HK-2 (cell line): ENCODE measurements around the gene SLC2A3.
"Not testable (repeated sequence)": the region's sequence is repeated elsewhere in the genome, so short reads cannot be mapped to it uniquely, and the experiment has no call there.

Experiments used
- DNase-seq: peaks from one replicate; pipeline ENCODE4 v3.0.0-alpha.2; 2018; ENCODE audit not compliant: unreplicated experiment

Gene SLC2A3

DNA sequence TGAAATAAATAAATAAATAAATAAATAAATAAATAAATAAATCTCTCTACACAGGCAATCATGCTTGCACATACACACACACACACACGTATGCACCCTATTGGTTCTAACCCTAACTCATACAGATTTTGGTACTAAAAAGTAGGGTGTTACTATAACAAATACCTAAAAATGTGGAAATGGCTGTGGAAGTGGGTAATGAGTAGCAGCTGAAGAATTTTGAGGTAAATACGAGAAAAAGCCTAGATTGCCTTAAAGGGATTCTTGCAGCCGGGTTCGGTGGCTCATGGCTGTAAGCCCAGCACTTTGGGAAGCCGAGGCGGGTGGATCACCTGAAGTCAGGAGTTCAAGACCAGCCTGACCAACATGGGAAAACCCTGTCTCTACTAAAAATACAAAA, 15.7 kb upstream of the SLC2A3 start:
- no peak for DNase-seq

DNA sequence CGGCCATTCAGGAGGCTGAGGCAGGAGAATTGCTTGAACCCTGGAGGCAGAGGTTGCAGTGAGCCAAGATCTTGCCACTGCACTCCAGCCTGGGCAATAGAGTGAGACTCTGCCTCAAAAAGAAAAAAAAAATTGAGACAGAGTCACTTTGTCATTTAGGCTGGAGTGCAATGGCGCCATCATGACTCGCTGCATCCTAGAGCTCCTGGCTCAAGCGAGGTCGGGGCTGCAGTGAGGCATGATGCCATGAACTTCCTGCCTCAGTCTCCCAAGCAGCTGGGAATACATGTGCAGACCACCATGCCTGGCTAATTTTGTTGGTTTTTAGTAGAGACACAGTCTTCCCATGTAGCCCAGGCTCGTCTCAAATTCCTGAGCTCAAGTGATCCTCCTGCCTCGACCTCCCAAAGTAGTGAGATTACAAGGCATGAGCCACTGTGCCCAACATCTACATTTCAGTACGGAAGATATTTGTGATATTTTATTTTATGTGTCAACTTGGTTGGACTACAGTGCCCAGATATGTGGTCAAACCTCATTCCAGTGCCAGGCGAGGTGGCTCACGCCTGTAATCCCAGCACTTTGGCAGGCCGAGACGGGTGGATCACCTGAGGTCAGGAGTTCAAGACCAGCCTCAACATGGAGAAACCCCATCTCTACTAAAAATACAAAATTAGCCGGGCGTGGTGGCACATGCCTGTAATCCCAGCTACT, 14.4 kb upstream of the SLC2A3 start:
- not testable (repeated sequence) for DNase-seq

DNA sequence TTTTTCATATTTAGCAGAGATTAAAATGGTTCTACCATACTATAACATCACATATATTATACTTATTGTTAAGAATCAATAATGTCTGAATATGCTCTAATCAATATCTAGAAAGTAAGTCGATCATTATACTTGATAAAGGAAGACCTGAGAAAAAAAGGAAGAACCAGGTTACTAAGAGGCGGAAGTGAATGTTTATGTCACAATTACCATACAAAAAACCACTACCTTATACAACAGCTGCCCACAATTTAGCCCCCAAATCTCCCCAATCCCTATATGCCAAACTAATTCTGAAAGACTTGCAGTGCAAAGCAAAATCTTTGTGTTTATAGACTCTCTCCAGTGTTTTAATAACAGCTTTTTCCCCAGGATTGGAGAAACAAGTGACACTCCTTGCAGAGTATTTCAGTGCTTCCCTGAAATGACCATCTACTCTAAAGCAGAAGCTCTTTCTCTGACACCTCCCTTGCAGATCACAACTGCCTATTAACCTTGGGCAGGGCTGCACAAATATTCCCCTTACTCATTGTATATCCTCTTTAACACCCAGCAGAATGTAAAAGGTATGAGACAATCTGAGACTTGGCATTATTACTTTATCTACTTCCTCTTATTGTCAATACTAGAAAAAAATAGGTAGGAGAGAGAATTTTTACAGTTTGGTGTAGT, 12.7 kb upstream of the SLC2A3 start:
- DNase-seq = no peak

DNA sequence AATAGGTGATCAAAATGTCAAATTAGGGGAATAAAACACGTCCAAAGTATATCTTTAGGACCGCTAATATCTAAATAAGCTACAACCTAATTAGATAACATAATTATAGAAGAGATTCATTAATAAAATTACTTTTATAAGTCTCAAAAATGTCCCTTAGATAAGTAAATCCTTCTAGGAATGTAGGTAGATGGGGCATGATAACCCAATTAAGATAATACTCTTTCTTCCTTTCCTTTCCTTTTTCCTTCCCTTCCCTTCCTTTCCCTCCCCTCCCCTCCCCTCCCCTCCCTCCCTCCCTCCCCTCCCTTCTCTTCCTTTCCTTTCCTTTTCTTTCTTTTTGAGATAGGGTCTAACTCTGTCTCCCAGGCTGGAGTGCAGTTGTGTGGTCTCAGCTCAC, 11.0 kb upstream of the SLC2A3 start:
- no peak for DNase-seq

DNA sequence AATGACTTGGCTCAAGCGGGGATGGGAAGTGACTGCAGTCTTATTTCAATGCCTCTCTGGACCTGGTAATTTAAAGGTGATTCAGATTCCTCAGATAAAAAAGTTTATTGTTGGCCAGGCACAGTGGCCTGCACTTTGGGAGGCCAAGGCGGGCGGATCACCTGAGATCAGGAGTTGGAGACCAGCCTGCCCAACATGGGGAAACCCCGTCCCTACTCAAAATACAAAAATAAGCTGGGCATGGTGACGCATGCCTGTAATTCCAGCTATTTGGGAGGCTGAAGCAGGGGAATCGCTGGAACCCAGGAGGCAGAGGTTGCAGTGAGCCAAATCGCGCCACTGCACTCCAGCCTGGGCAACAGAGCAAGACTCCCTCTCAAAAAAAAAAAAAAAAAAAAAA, 8.8 kb upstream of the SLC2A3 start:
- not testable (repeated sequence) for DNase-seq

DNA sequence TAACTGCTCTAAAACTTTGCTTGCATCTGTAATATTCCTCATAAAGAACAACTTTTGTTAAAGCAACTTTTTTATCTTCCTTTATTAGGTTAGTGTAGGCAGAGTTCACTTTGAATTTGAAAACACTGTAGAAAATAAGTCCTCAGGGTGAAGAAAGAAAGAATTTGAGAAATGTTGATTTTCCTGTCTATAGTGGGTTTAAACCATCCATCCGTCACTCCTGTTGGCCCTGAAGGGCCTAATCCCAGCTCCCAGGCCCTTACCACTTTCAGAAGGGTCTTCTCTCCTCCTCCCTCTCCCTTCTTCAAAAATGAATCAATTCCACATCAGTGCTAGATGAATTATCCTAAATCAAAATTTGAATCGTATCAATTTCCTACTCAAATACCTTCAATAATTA, 4.9 kb upstream of the SLC2A3 start:
- no peak for DNase-seq

DNA sequence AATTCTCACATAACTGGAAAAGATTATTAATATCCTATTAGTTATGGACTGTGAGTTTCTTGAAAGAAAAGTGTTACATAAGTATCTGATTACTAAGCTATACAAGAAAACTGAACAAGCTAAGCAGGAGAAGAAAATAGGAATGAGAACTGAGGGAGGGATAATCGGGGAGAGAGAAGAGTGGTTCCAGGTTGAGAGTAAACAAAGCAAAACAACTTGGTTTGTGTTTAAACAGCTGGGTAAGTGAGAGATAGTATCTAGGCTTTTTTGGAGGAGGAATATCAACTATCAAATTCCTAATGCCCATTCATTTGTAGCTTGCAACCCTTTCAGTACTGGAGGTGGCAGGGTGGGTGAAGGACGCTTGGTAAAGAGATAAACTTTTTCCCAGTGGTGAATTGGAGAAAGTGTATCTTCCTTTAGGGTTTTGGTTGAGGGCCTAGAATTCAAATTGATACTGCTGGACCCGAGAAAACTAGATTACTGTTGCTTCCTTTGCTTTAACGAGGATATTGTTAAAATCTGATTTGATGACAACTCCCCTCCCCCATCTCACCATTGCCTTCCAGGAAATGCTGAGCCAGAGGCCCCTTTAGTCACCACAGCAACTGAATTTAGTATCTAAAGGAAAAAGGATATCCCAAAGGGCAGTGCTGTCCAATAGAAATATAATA, 2.0 kb upstream of the SLC2A3 start:
- DNase-seq = no peak

DNA sequence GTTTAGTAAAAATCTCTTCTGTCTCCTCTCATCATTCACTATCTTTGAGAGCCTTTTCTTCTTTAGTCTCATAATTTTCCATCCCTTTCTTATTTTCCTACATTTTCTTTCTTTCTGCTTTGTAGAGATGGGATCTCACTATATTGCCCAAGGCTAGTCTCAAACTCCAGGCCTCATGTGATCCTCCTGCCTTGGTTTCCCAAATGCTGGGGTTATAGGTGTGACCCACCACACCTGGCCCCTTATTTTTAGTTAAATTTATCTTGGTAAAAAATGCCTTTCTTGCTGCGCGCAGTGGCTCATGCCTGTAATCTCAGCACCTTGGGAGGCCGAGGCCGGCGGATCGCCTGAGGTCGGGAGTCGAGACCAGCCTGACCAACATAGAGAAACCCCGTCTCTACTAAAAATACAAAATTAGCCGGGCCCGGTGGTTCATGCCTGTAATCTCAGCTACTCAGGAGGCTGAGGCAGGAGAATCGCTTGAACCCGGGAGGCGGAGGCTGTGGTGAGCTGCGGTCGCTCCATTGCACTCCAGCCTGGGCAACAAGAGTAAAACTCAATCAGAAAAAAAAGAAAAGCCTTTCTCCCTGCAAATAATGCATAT, 996 bp downstream of the SLC2A3 start:
- DNase-seq = no peak

DNA sequence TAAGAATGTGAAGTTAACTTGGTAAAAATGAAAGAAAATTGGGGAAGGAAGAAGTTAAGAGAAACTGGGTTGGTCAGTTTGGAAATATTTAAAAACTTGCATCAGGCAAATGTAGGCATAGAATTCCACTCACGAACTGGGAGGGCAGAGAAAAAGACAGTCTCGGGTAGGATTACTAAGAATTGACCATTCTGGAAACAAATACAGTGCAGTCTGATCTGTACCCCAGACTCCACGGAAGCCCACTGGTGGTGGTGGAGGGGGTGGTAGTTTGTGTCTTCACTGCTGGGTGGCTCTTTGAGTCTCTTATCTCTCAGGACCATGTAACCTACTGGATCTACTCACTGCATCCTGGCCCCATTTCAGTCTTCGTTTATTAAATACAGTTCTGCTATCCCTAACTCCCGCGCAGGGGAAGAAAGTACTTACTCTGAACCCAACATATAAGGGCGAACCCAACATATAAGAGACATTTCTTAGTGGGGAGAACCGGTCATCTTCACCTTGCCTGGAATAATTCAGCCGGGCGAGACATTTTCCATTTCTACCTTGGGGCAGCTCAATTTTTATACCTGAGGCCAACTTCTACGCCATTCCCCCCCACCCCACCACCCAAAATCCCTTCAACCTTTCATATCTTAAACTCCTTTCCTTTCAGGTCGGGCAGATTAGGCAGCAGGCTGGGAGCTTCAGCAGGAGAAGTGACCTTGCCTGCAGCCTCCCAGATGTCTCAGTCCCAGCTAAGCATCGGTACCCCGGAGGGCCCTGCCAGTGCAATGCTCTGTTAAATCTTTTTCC, 1.7 kb downstream of the SLC2A3 start:
- DNase-seq = no peak

DNA sequence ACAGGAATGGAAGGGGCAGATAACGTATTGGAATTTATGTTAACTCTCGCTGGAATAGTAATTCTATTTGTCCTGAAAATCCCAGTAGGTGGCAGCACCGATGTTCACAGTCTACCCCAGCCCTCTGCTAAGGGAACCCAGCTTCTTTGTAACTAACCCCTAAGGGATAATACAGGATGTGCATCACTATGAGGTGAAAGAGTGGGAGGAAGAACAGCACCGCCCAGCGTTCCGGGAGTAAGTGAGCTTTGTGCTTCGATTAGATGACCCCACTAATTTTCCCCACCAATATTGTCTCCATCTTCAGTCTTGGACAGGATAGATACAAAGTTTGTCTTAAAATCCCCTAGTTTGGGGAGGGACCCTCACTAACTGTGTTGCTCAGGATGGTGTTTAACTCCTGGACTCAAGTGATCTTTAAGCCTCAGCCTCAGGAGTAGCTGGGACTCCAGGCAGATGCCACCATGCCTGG, 2.7 kb downstream of the SLC2A3 start:
- peak; percentile 65 for DNase-seq

DNA sequence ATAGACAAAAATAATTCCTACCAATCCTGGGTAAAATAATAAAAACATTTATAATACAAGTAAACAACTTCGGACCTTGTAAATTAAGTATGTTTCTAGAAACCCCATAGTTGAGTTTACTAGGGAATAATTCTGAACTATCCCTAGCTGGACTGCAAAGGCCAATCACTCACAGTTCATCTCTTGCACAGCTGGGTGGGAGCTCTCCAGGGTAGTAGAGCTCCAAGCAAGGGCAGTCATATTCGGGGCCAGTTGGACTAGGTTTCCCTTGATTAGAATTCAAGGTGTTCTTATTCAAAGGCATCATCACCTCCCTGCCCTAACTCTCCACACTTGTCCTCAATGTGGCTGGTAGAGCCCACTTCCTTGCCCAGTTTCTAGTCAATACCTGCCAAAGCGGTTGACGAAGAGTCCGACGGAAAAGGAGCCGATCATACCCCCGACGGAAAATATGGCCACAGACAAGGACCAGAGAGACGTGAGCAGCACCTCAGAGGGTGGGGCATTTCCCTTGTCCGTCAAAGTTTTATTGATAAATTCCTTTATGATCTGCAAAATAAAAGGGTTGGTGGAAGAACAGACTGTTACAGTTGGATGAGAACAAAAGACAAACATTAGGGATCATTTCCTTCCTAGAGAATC, 3.3 kb downstream of the SLC2A3 start:
- not testable (repeated sequence) for DNase-seq

DNA sequence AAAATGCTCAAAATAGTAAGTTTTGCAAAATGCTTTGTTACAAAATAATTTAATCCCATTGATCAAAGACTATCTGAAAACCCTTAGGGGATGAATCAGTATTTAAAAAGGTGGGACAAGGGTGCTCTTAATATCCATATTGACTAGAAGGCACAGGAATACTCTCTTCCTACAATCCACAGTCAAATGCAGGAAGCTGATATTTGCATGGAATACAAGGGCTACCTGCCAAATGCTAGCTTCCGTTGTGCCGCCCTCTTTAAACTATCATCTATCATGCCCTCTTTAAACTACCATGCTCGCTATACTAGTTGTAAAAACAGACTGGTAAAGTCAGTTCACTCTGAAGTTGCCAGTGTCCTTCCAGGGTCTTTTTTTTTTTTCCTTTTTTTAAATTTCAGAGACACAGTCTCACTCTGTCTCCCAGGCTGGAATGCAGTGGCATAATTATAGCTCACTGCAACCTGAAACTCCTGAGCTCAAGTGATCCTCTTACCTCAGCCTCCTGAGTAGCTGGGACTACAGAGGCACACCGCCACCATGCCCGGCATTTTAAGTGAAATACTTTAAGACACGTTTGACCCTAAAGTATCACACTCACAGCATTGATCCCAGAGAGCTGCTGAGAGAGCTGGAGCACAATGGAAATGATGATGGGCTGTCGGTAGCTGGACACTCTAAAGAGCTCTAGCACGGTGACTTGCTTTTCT, 6.7 kb downstream of the SLC2A3 start:
- no peak for DNase-seq

DNA sequence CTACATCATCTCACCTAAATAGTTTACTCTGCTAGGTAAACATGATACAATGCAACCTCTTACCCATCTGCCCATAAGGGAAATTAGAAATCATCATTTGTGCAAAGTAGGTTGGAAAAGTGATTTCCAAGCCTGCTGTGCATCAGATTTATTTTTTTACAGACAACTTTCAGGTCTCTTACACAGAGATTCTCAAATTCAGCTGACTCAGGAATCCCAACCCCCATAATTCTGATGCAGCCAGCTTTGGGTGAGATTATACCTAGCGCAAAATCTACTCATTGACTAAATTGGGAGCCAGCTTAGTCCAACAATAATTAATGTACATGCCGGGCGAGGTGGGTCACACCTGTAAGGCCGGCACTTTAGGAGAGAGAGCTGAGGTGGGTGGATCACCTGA, 8.5 kb downstream of the SLC2A3 start:
- no peak for DNase-seq

DNA sequence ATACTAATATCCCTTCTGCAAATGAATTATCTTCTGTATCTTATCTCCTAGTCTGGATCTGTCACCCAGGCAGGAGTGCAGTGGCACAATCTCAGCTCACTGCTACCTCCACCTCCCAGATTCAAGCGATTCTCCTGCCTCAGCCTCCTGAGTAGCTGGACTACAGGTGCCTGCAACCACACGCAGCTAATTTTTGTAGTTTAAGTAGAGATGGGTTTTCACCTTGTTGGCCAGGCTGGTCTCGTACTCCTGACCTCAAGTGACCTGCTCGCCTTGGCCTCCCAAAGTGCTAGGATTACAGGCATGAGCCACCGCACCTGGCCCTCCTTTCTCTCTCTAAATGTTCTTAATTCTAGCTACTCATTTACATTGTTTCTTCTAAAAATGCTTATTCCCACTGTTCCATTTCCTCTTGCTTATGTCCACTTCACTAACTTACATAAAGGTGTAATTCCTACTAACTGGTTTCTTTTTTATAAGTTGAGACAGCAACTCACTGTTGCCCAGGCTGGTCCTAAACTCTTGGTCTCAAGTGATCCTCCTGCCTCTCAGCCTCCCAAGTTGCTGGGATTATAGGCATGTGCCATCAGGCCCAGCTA, 9.8 kb downstream of the SLC2A3 start:
- not testable (repeated sequence) for DNase-seq

DNA sequence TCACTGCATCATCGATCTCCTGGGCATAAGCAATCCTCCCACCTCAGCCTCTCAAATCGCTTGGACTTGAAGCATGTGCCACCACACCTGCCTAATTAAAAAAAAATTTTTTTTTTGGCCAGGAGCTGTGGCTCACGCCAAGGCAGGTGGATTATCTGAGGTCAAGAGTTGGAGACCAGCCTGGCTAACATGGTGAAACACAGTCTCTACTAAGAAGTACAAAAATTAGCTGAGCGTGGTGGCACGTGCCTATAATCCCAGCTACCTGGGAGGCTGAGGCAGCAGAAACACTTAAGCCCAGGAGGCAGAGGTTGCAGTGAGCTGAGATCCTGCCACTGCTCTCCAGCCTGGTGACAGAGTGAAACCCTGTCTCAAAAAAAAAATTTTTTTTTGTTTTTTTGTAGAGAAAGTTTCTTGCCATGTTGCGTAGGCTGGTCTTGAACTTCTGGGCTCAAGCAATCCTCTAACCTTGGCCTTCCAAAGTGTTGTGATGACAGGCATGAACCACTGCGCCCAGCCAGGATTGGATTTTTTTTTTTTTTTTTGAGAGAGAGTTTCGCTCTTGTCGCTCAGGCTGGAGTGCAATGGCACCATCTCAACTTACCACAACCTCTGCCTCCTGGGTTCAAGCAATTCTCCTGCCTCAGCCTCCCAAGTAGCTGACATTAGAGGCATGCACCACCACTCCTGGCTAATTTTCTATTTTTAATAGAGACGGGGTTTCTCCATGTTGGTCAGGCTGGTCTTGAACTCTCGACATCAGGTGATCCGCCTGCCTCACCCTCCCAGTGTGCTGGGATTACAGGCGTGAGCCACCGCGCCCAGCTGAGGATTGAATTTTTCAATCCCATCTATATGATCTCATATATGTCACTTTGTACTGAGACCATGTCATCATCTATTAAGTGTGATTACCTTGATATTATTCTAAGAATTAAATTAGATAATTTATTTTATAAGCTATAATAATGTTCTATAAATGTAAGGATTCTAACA, 12.4 kb downstream of the SLC2A3 start:
- no peak for DNase-seq

DNA sequence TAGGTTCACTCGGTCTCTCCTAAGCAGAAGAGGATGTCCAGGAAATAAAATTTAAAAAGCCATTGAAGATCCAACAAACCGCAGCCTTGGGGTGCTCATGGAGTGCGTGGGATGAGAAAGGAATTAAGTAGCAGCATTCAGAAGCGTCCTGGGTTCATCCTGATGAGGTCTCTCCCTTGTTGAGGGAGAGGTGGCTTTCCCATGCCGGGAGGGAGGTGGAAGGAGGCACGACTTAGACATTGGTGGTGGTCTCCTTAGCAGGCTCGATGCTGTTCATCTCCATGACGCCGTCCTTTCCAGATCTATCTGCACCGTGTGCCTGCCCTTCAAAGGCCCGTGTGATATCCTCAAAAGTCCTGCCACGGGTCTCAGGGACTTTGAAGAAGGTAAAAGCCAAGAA, 14.8 kb downstream of the SLC2A3 start:
- not testable (repeated sequence) for DNase-seq

DNA sequence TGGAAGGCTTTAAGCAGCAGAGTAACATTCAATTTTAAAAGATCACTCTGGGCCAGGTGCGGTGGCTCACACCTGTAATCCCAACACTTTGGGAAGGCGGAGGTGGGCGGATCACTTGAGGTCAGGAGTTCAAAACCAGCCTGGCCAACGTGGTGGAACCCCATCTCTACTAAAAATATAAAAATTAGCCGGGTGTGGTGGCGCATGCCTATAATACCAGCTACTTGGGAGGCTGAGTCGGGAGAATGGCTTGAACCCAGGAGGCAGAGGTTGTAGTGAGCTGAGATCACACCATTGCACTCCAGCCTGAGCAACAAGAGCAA, 17.8 kb downstream of the SLC2A3 start:
- DNase-seq = not testable (repeated sequence)

DNA sequence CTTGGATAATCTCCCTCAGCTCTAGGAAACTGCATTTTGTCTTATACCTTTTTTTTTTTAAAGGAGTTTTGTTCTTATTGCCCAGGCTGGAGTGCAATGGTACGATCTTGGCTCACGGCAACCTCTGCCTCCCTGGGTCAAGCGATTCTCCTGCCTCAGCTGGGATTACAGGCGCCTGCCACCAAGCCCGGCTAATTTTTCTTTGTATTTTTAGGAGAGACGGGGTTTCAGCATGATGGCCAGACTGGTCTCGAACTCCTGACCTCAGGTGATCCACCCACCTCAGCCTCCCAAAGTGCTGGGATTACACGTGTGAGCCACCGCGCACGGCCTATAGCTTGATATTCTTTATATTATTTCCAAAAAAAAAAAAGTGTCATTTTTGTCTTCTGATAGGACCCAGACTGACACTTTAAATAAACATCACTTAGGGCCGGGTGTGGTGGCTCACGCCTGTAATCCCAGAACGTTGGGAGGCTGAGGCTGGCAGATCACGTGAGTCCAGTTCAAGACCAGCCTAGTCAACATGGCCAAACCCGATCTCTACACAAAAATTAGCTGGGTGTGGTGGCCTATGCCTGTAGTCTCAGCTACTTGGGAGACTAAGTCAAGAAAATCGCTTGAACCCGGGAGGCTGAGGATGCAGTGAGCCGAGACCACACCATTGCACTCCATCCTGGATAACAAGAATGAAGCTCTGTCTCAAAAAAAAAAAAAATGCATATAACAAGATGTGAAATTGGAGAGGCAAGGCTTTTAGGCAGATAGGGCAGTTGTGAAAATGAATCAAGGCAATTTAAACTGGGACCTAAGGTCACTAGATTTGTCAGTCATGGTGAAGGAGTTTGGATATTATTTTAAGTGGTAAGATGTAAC, 18.4 kb downstream of the SLC2A3 start:
- DNase-seq = no peak
